NCI-H748 treated with DMSO at 0.1 percent for 48 hours (cell line): ENCODE data around the gene H2BK1.

Experiments
- DNase-seq: peaks from one replicate; lab custom pipeline; 2025; lab: John Stamatoyannopoulos, UW

H2BK1 gene

GRCh38 chr7:151204383-151205032 is 5.8 kb downstream of the H2BK1 start:
- no peak for DNase-seq

DNA sequence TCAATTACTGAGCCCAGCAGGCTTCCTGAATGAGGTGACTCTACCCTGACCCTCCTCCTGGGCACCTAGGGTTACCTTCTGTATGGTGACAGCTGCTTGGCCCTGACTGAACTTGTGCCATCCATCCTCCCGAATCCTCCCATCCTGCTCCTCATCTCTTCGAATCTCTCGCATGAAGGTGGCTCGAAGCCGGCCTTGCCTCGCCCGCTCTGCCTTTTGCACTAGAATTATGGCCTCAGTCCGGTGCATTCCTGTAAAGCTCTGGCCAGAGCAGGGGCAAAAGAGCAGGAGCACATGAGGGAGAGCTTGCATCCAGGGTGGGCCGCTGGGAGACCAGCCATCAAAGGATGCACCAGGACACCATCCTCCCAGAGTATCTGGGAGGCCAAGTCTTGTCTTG is 7.5 kb downstream of the H2BK1 start:
- no peak for DNase-seq

DNA sequence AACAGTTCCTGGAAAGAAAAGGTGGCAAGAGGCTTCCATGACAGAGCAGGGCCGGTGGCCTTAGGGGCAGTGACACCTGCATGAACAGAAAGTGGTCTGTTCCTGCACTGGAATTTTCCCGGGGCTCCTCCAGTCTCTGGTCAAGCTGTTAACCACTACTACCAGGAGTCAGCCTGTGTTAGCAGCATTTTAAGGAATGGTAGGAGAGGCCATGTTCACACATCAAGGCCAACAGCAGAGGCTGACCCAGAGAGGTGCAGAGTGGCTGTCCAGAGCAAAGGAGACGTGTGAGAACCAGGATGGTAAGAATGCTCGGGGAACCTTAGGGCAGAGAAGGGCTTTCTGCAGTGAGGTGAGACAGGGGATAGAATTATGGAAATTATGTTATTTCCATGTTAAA is 8.5 kb downstream of the H2BK1 start:
- DNase-seq = no peak

DNA sequence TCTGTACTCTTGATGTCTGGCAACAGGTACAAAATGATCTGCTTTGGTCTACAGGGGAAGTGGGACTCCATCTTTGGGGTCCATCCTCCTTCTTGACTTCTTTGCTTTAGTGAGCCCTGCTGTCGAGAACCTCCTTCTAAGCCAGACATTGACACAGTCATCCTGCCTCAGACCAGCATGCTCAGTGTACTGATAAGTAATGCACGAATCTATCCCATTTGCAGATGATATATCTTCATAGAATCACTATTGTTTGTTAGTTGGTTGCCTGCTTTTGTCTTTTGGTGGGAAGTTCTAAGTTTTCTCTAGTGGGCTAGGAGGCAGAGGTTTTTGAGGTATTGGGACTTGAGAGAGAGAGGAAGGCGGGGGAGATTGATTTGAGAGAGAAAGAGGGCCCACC is 8.9 kb downstream of the H2BK1 start:
- DNase-seq = no peak

DNA sequence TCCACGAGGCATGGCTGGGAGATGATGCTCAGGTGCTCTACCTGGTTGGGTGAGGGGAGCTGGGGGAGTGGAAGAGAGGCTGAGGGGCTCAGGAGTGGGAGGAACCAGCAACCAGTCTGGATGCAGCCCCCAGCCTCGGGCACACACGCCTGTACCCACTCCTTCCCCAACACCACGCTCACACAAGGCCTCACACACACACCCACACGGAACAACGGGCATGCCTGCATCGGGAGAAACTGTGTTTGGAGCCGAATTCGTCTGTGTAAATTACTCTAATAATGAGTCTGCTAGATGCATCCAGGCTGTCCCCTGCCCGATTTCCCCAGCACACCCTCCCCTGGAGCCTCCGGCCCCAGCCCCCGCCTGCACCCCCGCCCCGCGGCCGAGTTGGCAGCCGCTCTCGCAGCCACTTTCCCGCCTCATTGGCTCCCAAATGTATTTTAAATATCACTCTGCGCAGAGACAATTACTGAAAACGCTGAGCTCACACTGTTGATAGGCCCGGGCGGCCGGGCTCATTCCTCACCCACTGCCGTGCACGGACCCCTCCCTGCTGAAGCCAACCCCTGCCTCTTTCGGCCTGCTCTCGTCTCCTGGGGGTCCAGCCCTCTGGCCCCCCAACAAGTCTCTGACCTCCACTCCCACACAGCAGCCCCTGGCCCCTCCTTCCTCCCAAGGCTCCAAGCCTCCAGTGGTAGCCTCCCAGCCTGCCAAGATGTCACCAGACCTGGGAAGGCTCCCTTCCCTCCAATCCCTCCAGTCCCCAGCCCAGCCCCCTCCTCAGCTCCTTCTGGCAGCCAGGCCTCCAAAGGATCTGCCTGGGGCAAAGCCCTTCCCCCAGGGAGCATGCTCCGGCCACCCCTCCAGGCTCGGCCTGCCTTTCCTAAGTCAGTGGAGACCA is 11.1 kb downstream of the H2BK1 start:
- no peak for DNase-seq

GRCh38 chr7:151197932-151198331 is 12.4 kb downstream of the H2BK1 start:
- DNase-seq = no peak

DNA sequence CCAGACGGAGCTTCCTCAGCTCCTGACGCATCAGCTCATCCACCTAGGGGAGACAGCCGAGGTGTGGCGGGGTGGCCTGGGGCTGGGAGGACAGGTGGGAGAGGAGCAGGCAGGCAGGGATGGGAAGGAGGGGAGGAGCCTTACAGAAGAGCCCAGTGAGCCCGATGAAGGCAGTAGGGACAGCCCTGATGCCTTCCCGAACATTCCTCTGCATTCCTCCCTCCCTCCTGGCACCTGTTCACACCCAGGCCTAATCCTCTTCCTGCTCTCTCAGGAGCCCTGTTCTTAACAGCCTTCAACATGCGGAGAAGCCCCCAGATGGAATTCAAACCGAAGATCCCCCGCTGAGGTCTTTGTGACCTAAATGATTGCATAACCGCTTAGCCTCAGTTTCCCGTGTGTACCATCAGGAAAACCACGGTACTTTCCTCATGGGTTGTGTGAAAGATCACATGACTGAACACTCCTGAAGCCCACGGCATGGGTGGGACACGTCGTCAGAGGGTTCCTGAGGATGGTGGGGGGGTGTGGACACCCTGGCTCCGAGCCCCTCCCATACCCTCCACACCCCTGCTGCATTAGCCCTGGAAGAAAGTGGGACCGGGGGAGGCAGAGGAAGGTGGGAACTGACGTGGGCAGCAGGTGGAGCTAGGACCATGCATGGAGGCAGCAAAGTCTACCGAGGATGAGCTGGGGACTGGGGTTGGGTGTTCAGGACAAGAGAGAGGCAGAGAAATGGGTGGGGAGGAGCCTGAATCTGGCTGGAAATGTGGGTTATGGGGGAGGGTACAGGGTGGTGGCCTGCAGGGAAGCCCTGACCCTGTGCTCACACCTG is 14.5 kb downstream of the H2BK1 start:
- DNase-seq = no peak

- no peak for DNase-seq
Observed at GRCh38 chr7:151194188-151194587, 16.1 kb downstream of the H2BK1 start.

GRCh38 chr7:151193203-151193978 is 16.9 kb downstream of the H2BK1 start:
- DNase-seq = no peak

DNA sequence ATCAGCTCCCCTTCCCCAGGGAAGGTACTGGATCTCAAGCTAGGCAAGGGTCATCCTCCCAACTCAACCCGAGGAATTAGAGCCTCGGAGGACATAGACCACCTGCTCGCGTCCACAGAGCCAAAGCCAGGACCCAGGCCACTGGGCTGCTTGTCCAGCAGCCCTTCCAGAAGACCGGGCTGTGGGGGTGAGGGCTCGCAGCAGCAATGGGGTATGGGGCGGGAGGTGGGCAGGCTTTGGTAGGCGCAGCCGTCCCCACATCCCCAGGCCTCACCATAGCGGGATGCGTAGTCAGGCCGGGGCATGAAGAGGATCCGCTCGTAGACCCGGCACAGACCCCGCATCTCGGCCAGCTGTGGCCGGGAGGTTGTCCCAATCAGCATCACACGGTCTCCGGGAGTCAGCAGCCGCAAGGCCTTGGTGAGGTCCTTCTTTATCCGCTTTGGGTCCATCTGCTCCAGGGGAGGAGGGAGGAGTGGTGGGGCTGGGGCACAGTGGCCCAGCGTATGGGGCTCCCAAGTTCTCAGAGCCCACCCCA is 18.2 kb downstream of the H2BK1 start:
- DNase-seq = no peak

- no peak for DNase-seq
Observed at GRCh38 chr7:151191544-151191943, 18.7 kb downstream of the H2BK1 start.

DNA sequence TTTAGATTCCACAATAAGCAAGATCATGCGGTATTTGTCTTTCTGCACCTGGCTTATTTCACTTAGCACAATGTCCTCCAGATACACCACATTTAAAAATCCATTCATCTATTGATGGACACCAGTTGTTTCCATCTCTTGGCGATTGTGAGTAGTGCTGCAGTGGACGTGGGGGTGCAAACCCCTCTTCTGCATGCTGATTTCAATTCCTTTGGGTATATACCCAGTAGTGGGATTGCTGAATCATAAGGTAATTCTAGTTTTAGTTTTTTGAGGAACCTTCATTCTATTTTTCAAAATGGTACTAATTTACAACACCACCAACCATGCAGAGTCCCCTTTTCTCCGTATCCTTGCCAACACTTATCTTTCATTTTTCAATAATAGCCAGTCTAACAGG is 21.2 kb downstream of the H2BK1 start:
- DNase-seq = no peak

DNA sequence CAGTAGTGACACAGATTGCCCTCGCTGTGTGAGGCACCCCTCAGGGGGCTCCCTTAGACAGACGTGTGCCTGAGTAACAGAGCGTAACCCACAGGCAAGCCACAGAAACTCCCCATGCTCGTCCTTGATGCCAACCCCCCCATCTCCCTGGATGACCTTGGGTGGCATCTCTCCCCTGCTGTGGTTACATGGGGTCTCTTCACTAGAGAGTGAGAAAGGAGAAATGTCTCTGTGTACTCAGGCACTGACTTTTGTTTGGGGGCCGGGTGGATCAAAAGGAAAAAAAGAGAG is 22.1 kb downstream of the H2BK1 start:
- no peak for DNase-seq

- DNase-seq = no peak
Observed at GRCh38 chr7:151187409-151188251, 22.7 kb downstream of the H2BK1 start.

GRCh38 chr7:151186640-151187408 is 23.5 kb downstream of the H2BK1 start, which contains the start of gene ASB10:
Gene ASB10, minus strand, starts transcription at chr7:151187250. Its CDS starts 120 bp downstream, at chr7:151187130.
- DNase-seq = no peak

- no peak for DNase-seq
Observed at GRCh38 chr7:151185762-151186639, 24.3 kb downstream of the H2BK1 start.

- no peak for DNase-seq
Observed at GRCh38 chr7:151181011-151181431, 29.3 kb downstream of the H2BK1 start.

DNA sequence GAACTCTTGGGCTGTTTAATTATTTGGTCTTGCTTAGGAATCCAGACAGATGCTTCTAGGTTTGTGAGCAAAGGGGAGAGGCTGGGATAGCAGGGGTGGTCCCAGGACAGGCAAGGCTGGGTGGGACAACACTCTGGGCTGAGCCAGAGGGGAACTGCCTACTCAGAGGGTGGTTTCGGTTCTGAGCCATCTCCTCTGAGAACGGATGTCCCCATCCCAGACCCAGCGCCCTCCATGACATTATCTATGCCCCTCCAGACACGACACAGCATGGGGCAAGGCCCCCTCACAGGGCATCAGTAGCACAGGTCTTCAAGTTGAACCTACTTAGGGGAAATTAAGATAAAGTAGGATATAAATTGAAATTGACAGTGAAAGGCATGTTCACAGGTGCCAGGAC is 30.3 kb downstream of the H2BK1 start:
- DNase-seq = no peak
